ENCODE results near the gene RDH16.

GRCh38 chr12:56954958-56955355 lies 2.5 kb downstream of the RDH16 start:
- TF ChIP-seq CTCF (IDR thresholded peaks at IDR 0.05) (no peak), POLR2A (IDR thresholded peaks at IDR 0.05) (no peak)
